Loucy (cell line): ENCODE data around the gene COL24A1.
"Not testable (repeated sequence)": the region's sequence is repeated elsewhere in the genome, so short reads cannot be mapped to it uniquely, and the experiment has no call there.

Source experiments
- H2AFZ ChIP-seq: fragments of 200-600 bp; sonication (generic); 2 replicates; pipeline ENCODE4 v1.6.0; 2016; ENCODE audit warnings: antibody characterized with exemption, mild to moderate bottlenecking, low read length, moderate library complexity
- H3F3A ChIP-seq: fragments of 200-600 bp; 2 replicates; pipeline ENCODE4 v1.6.0; 2016; ENCODE audit warnings: antibody characterized with exemption, low read depth, mild to moderate bottlenecking
- H3K27me3 ChIP-seq: fragments of 200-600 bp; sonication (generic); 2 replicates; pipeline ENCODE4 v1.6.1; 2014; ENCODE audit warnings: low read length, mild to moderate bottlenecking; ENCODE audit not compliant: insufficient read depth, poor library complexity, severe bottlenecking
- H3K36me3 ChIP-seq: fragments of 200-600 bp; sonication (generic); 2 replicates; pipeline ENCODE4 v1.6.1; 2016; ENCODE audit warnings: low read length; ENCODE audit not compliant: insufficient read depth
- H3K4me1 ChIP-seq: fragments of 200-600 bp; sonication (generic); 2 replicates; pipeline ENCODE4 v1.5.1; 2014; ENCODE audit warnings: low read length, mild to moderate bottlenecking; ENCODE audit not compliant: insufficient read depth, poor library complexity, severe bottlenecking
- H3K4me2 ChIP-seq: fragments of 200-600 bp; sonication (generic); 2 replicates; pipeline ENCODE4 v1.6.0; 2014; ENCODE audit warnings: antibody characterized with exemption, low read length, low read depth, mild to moderate bottlenecking; ENCODE audit not compliant: poor library complexity, severe bottlenecking
- H3K4me3 ChIP-seq: fragments of 200-600 bp; sonication (generic); 2 replicates; pipeline ENCODE4 v1.5.1; 2014; ENCODE audit warnings: low read length, mild to moderate bottlenecking, mixed read lengths; ENCODE audit not compliant: poor library complexity, severe bottlenecking
- H3K79me2 ChIP-seq: fragments of 200-600 bp; sonication (generic); 2 replicates; pipeline ENCODE4 v1.6.1; 2014; ENCODE audit warnings: low read length; ENCODE audit not compliant: insufficient read depth
- H3K9ac ChIP-seq: fragments of 200-600 bp; sonication (generic); 2 replicates; pipeline ENCODE4 v1.6.0; 2014; ENCODE audit warnings: mild to moderate bottlenecking, low read depth, low read length, moderate library complexity; ENCODE audit not compliant: poor library complexity, severe bottlenecking
- H3K9me2 ChIP-seq: fragments of 200-600 bp; sonication (generic); replicated peaks from 2 replicates; pipeline ENCODE4 v1.6.1; 2016; ENCODE audit warnings: low read depth, low read length, mixed read lengths
- H3K9me3 ChIP-seq: fragments of 200-600 bp; sonication (generic); 2 replicates; pipeline ENCODE4 v1.6.1; 2014; ENCODE audit warnings: mild to moderate bottlenecking, antibody characterized with exemption, low read length, low read depth; ENCODE audit not compliant: insufficient read depth
- H4K20me1 ChIP-seq: fragments of 200-600 bp; sonication (generic); 2 replicates; pipeline ENCODE4 v1.6.0; 2014; ENCODE audit warnings: antibody characterized with exemption, low read length, mild to moderate bottlenecking; ENCODE audit not compliant: insufficient read depth, poor library complexity, severe bottlenecking
- EZH2phosphoT487 ChIP-seq: fragments of 200-600 bp; IDR thresholded peaks from 2 replicates; pipeline ENCODE4 v1.6.1; 2018; ENCODE audit warnings: antibody characterized with exemption, mild to moderate bottlenecking, moderate library complexity, borderline replicate concordance
- TF ChIP-seq, protein P1 (sequence below): fragments of 200-600 bp; sonication (generic); conservative IDR thresholded peaks from 2 replicates; pipeline ENCODE4 v1.5.1; 2014; ENCODE audit warnings: mild to moderate bottlenecking, antibody characterized with exemption, low read length

The COL24A1 gene

DNA sequence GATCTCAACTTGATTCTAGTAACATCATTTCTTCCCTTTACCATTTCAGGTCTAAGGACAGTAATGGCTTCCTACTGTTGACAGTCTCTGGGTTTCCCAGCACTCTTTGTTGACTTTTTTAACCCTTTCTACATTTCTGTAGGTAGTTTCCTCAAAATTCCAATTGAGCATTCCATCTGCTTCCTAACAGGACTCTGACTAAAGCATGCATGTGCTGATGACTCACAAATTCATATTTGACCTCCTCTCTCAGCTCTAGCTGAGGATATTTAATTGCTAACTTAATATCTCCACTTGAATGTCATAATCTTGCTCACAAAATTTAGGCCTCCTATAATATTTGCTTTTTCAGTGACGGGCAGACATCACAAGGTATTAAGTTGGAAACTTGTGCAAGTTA is 355.1 kb downstream of the COL24A1 start:
- H3K36me3 ChIP-seq, result no peaks in the 10 kb centered on the region
- no peak overlapping the region for H3K4me3 ChIP-seq
- H3K27me3 ChIP-seq, result no peaks in the 10 kb centered on the region
- no peak overlapping the region for H3K9ac ChIP-seq
- H4K20me1 ChIP-seq, result no peaks in the 10 kb centered on the region
- TF ChIP-seq EZH2phosphoT487, result no peak
- TF ChIP-seq, protein P1, sequence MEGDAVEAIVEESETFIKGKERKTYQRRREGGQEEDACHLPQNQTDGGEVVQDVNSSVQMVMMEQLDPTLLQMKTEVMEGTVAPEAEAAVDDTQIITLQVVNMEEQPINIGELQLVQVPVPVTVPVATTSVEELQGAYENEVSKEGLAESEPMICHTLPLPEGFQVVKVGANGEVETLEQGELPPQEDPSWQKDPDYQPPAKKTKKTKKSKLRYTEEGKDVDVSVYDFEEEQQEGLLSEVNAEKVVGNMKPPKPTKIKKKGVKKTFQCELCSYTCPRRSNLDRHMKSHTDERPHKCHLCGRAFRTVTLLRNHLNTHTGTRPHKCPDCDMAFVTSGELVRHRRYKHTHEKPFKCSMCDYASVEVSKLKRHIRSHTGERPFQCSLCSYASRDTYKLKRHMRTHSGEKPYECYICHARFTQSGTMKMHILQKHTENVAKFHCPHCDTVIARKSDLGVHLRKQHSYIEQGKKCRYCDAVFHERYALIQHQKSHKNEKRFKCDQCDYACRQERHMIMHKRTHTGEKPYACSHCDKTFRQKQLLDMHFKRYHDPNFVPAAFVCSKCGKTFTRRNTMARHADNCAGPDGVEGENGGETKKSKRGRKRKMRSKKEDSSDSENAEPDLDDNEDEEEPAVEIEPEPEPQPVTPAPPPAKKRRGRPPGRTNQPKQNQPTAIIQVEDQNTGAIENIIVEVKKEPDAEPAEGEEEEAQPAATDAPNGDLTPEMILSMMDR, result no peak
- H3K79me2 ChIP-seq, result no peaks in the 10 kb centered on the region
- H3K4me1 ChIP-seq, result no peaks in the 10 kb centered on the region
- H3K4me2 ChIP-seq, result no peak overlapping the region
- no peaks in the 10 kb centered on the region for H3K9me2 ChIP-seq
- H2AFZ ChIP-seq, result no peak overlapping the region
- H3K9me3 ChIP-seq, result no peaks in the 10 kb centered on the region
- H3F3A ChIP-seq, result no peaks in the 10 kb centered on the region

DNA sequence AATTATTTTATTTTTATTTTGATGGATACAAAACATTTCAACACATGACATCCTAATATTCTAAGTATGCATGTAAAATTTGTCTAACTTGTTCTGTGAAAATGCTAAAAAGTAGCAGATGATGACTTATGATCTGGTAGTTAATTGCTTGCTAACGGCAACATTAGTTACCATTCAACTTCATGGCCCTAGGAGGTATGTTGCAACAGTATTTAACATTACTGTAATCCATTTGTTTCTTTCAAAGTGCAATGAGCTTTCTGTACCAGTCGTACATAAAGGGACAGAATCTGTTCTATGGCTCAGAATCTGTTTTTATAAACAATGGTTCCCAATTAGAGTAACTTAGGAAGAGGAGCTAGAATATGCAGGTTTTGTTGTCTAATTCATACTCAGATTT is 356.8 kb downstream of the COL24A1 start:
- no peaks in the 10 kb centered on the region for H3F3A ChIP-seq
- no peak overlapping the region for H3K9ac ChIP-seq
- TF ChIP-seq, protein P1, result no peak
- no peak for TF ChIP-seq EZH2phosphoT487
- H4K20me1 ChIP-seq, result no peaks in the 10 kb centered on the region
- H3K27me3 ChIP-seq, result no peaks in the 10 kb centered on the region
- no peak overlapping the region for H3K4me3 ChIP-seq
- no peaks in the 10 kb centered on the region for H3K79me2 ChIP-seq
- no peaks in the 10 kb centered on the region for H3K9me3 ChIP-seq
- H3K36me3 ChIP-seq, result no peaks in the 10 kb centered on the region
- no peak overlapping the region for H2AFZ ChIP-seq
- H3K4me1 ChIP-seq, result no peaks in the 10 kb centered on the region
- no peak overlapping the region for H3K4me2 ChIP-seq
- H3K9me2 ChIP-seq, result no peaks in the 10 kb centered on the region

DNA sequence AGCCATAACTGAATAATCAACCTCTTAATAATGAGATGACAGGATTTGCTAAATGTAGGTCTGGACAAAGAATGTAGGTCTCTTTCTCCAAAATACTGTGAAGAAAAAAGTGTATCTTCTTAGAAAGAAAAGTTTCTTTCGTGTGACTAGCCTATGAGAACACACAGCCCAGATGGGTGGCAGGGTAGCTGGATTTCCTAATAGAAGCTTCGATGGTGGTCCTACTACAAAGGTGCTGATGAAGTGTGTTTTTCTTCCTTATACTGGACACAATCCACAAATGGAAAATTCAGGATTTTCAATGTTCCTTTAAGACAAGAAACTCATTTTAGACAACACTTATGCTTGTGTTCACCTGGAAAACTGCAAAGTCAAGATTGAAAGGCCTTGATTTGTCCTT is 358.2 kb downstream of the COL24A1 start:
- H3K79me2 ChIP-seq, result no peaks in the 10 kb centered on the region
- H3K9me2 ChIP-seq, result no peaks in the 10 kb centered on the region
- H3K4me2 ChIP-seq, result no peak overlapping the region
- no peaks in the 10 kb centered on the region for H3K36me3 ChIP-seq
- no peak overlapping the region for H3K9ac ChIP-seq
- TF ChIP-seq, protein P1, result no peak
- no peak for TF ChIP-seq EZH2phosphoT487
- H3K27me3 ChIP-seq, result no peaks in the 10 kb centered on the region
- no peaks in the 10 kb centered on the region for H3F3A ChIP-seq
- H2AFZ ChIP-seq, result no peak overlapping the region
- no peaks in the 10 kb centered on the region for H3K4me1 ChIP-seq
- H3K4me3 ChIP-seq, result no peak overlapping the region
- no peaks in the 10 kb centered on the region for H3K9me3 ChIP-seq
- no peaks in the 10 kb centered on the region for H4K20me1 ChIP-seq

DNA sequence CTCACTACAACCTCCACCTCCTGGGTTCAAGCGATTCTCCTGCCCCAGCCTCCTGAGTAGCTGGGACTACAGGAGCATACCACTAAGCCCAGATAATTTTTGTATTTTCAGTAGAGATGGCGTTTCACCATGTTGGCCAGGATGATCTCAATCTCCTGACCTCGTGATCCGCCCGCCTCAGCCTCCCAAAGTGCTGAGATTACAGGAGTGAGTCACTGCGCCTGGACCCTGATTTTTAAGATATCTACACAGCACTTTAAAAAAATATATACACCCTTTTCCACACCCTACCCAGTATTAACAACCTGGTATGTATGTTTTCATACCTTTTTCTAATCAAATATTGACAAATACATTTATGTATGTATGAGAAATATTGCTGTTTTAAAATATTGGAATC is 379.6 kb downstream of the COL24A1 start:
- H3K79me2 ChIP-seq, H3K9ac ChIP-seq, H3F3A ChIP-seq, H3K9me2 ChIP-seq, H4K20me1 ChIP-seq, H3K9me3 ChIP-seq, H3K36me3 ChIP-seq, H3K27me3 ChIP-seq, H2AFZ ChIP-seq, H3K4me2 ChIP-seq, H3K4me1 ChIP-seq, H3K4me3 ChIP-seq: not testable (repeated sequence)
